HepG2 (cell line): ENCODE results near the gene COX4I1. TPM values are rescaled to one million over a fixed set of nuclear protein-coding genes. Genes with fewer than 3 reads are reported as not detected.

ENCODE experiments used
- ADNP ChIP-seq: sonication (generic); formaldehyde crosslinking; IDR thresholded peaks from 2 replicates; pipeline ENCODE4 v1.4.0; 2020; ENCODE audit warnings: missing genetic modification reagents
- CAMTA2 ChIP-seq: sonication (generic); formaldehyde crosslinking; IDR thresholded peaks from 2 replicates; pipeline ENCODE4 v1.4.0; 2020; ENCODE audit warnings: mild to moderate bottlenecking, missing genetic modification reagents, borderline replicate concordance
- ELF1 ChIP-seq: sonication (generic); formaldehyde crosslinking; IDR thresholded peaks from 2 replicates; pipeline ENCODE4 v1.4.0; 2020; ENCODE audit warnings: missing genetic modification reagents
- ERF ChIP-seq: IDR thresholded peaks from 2 replicates; pipeline ENCODE4 v1.6.1; 2018; ENCODE audit warnings: missing biosample characterization, missing genetic modification reagents
- FOXK2 ChIP-seq: fragments of 450-650 bp; IDR thresholded peaks from 2 replicates; pipeline ENCODE4 v1.6.1; 2016
- GFI1 ChIP-seq: sonication (generic); formaldehyde crosslinking; IDR thresholded peaks from 2 replicates; pipeline ENCODE4 v1.5.0; 2020; ENCODE audit warnings: missing genetic modification reagents, mild to moderate bottlenecking, borderline replicate concordance
- HMG20A ChIP-seq: IDR thresholded peaks from 2 replicates; pipeline ENCODE4 v1.6.1; 2016; ENCODE audit warnings: borderline replicate concordance
- HNF4A ChIP-seq: sonication (generic); formaldehyde crosslinking; IDR thresholded peaks from 2 replicates; pipeline ENCODE4 v1.4.0; 2020; ENCODE audit warnings: missing genetic modification reagents
- KAT2B ChIP-seq: fragments of 150-350 bp; IDR thresholded peaks from 2 replicates; pipeline ENCODE4 v1.6.1; 2014; ENCODE audit warnings: low read depth, low read length, borderline replicate concordance
- MAZ ChIP-seq, 2 experiments: sonication (generic) in 1 of 2; formaldehyde crosslinking in 1 of 2; IDR thresholded peaks; 2 replicates each; pipeline versions ENCODE4 v1.5.0 to v1.6.1; 2012 to 2020; ENCODE audit warnings: low read depth in 2 of 2, mild to moderate bottlenecking in 2 of 2, borderline replicate concordance in 1 of 2, improper control_type of control experiment in 1 of 2, low read length in 1 of 2, missing genetic modification reagents in 1 of 2, moderate library complexity in 1 of 2
- POLR2AphosphoS5 ChIP-seq: IDR thresholded peaks from 2 replicates; pipeline ENCODE4 v1.6.1; 2012; ENCODE audit warnings: low read depth, low read length
- RFXAP ChIP-seq: sonication (generic); formaldehyde crosslinking; IDR thresholded peaks from 2 replicates; pipeline ENCODE4 v1.4.0; 2020; ENCODE audit warnings: missing genetic modification reagents, borderline replicate concordance
- SAFB2 ChIP-seq: sonication (generic); formaldehyde crosslinking; IDR thresholded peaks from 2 replicates; pipeline ENCODE4 v1.5.1; 2020; ENCODE audit warnings: missing genetic modification reagents, low read depth, mild to moderate bottlenecking, borderline replicate concordance
- SOX13 ChIP-seq, 3 experiments: fragments of 450-650 bp in 1 of 3; sonication (generic) in 1 of 3; formaldehyde crosslinking in 1 of 3; IDR thresholded peaks in 2 of 3; conservative IDR thresholded peaks in 1 of 3; 2 replicates each; pipeline versions ENCODE4 v1.5.0 to v1.6.1; 2016 to 2020; ENCODE audit warnings: antibody characterized with exemption in 1 of 3, mild to moderate bottlenecking in 1 of 3, missing compliant biosample characterization in 1 of 3, missing genetic modification reagents in 1 of 3, moderate library complexity in 1 of 3
- TRIM24 ChIP-seq: sonication (generic); formaldehyde crosslinking; IDR thresholded peaks from 2 replicates; pipeline ENCODE4 v1.8.0; 2022; ENCODE audit warnings: mild to moderate bottlenecking, missing genetic modification reagents
- ZBTB21 ChIP-seq: sonication (generic); formaldehyde crosslinking; IDR thresholded peaks from 2 replicates; pipeline ENCODE4 v1.4.0; 2020; ENCODE audit warnings: missing genetic modification reagents
- ZBTB7B ChIP-seq: sonication (generic); formaldehyde crosslinking; IDR thresholded peaks from 2 replicates; pipeline ENCODE4 v1.4.0; 2020; ENCODE audit warnings: missing genetic modification reagents
- ZKSCAN1 ChIP-seq: fragments of 150-350 bp; IDR thresholded peaks from 2 replicates; pipeline ENCODE4 v1.6.1; 2014; ENCODE audit warnings: low read length
- ZNF121 ChIP-seq: sonication (generic); formaldehyde crosslinking; IDR thresholded peaks from 2 replicates; pipeline ENCODE4 v1.5.0; 2020; ENCODE audit warnings: mild to moderate bottlenecking, missing genetic modification reagents
- ZNF20 ChIP-seq: sonication (generic); formaldehyde crosslinking; IDR thresholded peaks from 2 replicates; pipeline ENCODE4 v1.4.0; 2020; ENCODE audit warnings: mild to moderate bottlenecking, moderate library complexity, missing genetic modification reagents
- ZNF263 ChIP-seq: sonication (generic); formaldehyde crosslinking; IDR thresholded peaks from 2 replicates; pipeline ENCODE4 v1.4.0; 2020; ENCODE audit warnings: missing genetic modification reagents
- ZNF546 ChIP-seq: sonication (generic); formaldehyde crosslinking; conservative IDR thresholded peaks from 2 replicates; pipeline ENCODE4 v1.8.1; 2023; ENCODE audit warnings: mild to moderate bottlenecking, missing genetic modification reagents
- ZNF605 ChIP-seq: sonication (generic); formaldehyde crosslinking; IDR thresholded peaks from 2 replicates; pipeline ENCODE4 v1.8.0; 2022; ENCODE audit warnings: mild to moderate bottlenecking, missing genetic modification reagents
- ZNF792 ChIP-seq: IDR thresholded peaks from 2 replicates; pipeline ENCODE4 v1.6.1; 2016
- polyA plus RNA-seq, 8 experiments: library from polyadenylated mRNA; depleted of rRNA in 3 of 8; stranded (reverse) in 7 of 8; unstranded in 1 of 8; fragments of >200 nt; fragmentation: Illumina TruSeq in 4 of 8; extraction: Trizol in 4 of 8; gene quantifications; 2 replicates each; pipeline versions ENCODE4 v1.2.1 to v1.2.3, GENCODE V29; 2011 to 2016; ENCODE audit warnings: low read depth in 4 of 8, missing spikeins in 1 of 8, mixed read lengths in 1 of 8; ENCODE audit not compliant: insufficient read depth in 1 of 8
- total RNA-seq, 5 experiments: library from RNA; depleted of rRNA; stranded (reverse); fragments of >200 nt; fragmentation: Illumina TruSeq; extraction: Trizol; gene quantifications; 2 replicates each; pipeline ENCODE4 v1.2.3, GENCODE V29; 2016; ENCODE audit warnings: low read depth in 1 of 5
- TF ChIP-seq, protein P1 (sequence below): sonication (generic); formaldehyde crosslinking; IDR thresholded peaks from 2 replicates; pipeline ENCODE4 v1.8.1; 2023; ENCODE audit warnings: mild to moderate bottlenecking, moderate library complexity, missing genetic modification reagents
- TF ChIP-seq, protein P2 (sequence below): sonication (generic); formaldehyde crosslinking; IDR thresholded peaks from 2 replicates; pipeline ENCODE4 v1.4.0; 2020; ENCODE audit warnings: mild to moderate bottlenecking, low read depth, missing genetic modification reagents
- TF ChIP-seq, protein P3 (sequence below): sonication (generic); formaldehyde crosslinking; IDR thresholded peaks from 2 replicates; pipeline ENCODE4 v1.4.0; 2020; ENCODE audit warnings: missing genetic modification reagents

The COX4I1 gene
- total and polyA plus RNA-seq, 2 of the 13 experiments (the other 11 are each of a cell fraction or from before 2014, with no cell fraction given): 658 to 902 TPM

DNA sequence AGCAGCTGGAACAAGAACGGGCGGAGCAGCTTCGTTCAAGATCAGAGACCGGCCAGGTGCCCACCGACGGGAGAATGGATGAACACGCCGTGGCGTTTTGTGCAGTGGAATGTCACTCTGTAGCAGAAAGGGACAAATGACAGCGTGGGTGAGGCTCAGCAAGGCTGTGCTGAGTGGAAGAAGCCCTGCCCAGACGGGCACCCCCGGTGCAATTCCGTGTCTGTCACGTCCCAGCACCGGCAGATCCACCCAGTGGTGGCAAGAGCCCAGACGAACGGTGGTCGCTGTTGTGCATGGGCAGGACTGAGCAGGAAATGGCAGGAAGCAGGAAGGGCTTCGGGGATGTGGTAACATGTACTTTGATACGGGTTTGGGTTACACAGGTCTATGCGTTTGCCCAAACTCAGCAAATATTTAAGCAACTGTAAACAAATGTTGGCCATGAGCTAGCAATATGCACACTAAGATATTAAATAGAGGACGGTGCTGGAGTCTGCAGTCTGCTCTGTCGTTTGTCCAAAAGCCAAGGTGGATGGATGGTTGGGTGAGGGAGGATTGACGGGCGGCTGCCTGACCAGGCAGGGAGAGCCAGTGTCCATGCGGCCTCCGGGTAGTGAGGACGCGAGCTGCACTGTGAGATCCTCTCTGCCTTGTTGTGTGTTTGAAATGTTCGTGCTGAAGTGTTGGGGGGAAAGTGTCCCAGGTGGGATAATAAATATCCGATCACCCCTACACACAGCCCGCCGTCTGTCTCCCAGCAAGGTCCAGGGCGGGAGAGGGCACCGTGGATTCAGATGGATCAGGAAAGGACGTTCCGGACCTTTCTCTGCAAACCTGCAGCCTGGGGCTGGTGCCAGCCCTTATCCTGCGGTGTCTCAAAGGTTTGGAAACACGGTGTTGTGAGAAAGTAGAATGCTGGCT lies 48.4 kb downstream of the COX4I1 start (continued):
- TF ChIP-seq SOX13 (IDR thresholded peaks at IDR 0.05): peak; percentile 21; the same call in 1 of the 2 replicates
- peak in 1 of 2 experiments; percentile 74; a peak in 2 of 4 replicates for TF ChIP-seq SOX13 (CRISPR knock-in tag; conservative IDR thresholded peaks at IDR 0.05 in 1 of 2, IDR thresholded peaks at IDR 0.05 in 1 of 2)
- peak; percentile 83 for TF ChIP-seq ZNF605 (CRISPR knock-in tag)
- TF ChIP-seq ZNF20 (CRISPR knock-in tag): no peak
- TF ChIP-seq HMG20A (CRISPR knock-in tag): peak; percentile 85
- TF ChIP-seq TRIM24 (CRISPR knock-in tag): peak; percentile 91; the same call in 1 of the 2 replicates
- TF ChIP-seq ZNF546 (CRISPR knock-in tag): peak; percentile 33; the same call in 1 of the 2 replicates
- no peak for TF ChIP-seq ZKSCAN1
- TF ChIP-seq, protein P1, sequence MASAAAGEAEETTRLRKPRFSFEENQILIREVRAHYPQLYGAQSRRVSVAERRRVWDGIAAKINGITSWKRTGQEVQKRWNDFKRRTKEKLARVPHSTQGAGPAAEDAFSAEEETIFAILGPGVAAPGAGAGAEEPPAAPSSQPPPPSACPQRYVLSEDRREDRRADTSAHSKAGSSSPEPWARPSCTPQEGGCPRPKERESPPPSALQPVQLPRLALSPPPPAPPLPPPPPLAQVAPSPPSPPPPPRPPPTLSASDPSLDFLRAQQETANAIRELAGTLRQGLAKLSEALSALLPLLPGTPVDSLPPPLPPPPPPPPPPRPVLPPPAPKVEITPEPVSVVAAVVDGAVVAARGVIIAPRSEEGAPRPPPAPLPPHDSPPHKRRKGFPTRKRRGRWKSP (CRISPR knock-in tag): peak; percentile 88; the same call in 1 of the 2 replicates
- peak; percentile 100 for TF ChIP-seq ZBTB7B (CRISPR knock-in tag)
- no peak for TF ChIP-seq MAZ (IDR thresholded peaks at IDR 0.05; ENCODE audit: borderline replicate concordance, low read depth, low read length)
- peak; percentile 96 for TF ChIP-seq MAZ (CRISPR knock-in tag; IDR thresholded peaks at IDR 0.05; ENCODE audit: low read depth)
- peak; percentile 93 for TF ChIP-seq ELF1 (CRISPR knock-in tag)
- TF ChIP-seq ERF (CRISPR knock-in tag): peak; percentile 91
- TF ChIP-seq ZNF263 (CRISPR knock-in tag): peak; percentile 62; the same call in 1 of the 2 replicates
- TF ChIP-seq ZNF121 (CRISPR knock-in tag): peak; percentile 65; the same call in 1 of the 2 replicates
- TF ChIP-seq GFI1 (CRISPR knock-in tag): peak; percentile 85
- TF ChIP-seq HNF4A (CRISPR knock-in tag): peak; percentile 99
- TF ChIP-seq ZBTB21 (CRISPR knock-in tag): 0 out of 2 replicates have a peak, but pooled peaks have one; percentile 29
- TF ChIP-seq, protein P2, sequence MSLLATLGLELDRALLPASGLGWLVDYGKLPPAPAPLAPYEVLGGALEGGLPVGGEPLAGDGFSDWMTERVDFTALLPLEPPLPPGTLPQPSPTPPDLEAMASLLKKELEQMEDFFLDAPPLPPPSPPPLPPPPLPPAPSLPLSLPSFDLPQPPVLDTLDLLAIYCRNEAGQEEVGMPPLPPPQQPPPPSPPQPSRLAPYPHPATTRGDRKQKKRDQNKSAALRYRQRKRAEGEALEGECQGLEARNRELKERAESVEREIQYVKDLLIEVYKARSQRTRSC (CRISPR knock-in tag): peak; percentile 94
- TF ChIP-seq KAT2B: no peak
- TF ChIP-seq FOXK2: peak; percentile 67; the same call in 1 of the 2 replicates
- TF ChIP-seq CAMTA2: peak; percentile 49; the same call in 1 of the 2 replicates
- peak; percentile 74; the same call in 1 of the 2 replicates for TF ChIP-seq ADNP (CRISPR knock-in tag)
- peak; percentile 92 for TF ChIP-seq ZNF792 (CRISPR knock-in tag)
- TF ChIP-seq RFXAP: peak; percentile 72
- TF ChIP-seq, protein P3, sequence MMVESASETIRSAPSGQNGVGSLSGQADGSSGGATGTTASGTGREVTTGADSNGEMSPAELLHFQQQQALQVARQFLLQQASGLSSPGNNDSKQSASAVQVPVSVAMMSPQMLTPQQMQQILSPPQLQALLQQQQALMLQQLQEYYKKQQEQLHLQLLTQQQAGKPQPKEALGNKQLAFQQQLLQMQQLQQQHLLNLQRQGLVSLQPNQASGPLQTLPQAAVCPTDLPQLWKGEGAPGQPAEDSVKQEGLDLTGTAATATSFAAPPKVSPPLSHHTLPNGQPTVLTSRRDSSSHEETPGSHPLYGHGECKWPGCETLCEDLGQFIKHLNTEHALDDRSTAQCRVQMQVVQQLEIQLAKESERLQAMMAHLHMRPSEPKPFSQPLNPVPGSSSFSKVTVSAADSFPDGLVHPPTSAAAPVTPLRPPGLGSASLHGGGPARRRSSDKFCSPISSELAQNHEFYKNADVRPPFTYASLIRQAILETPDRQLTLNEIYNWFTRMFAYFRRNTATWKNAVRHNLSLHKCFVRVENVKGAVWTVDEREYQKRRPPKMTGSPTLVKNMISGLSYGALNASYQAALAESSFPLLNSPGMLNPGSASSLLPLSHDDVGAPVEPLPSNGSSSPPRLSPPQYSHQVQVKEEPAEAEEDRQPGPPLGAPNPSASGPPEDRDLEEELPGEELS (CRISPR knock-in tag): peak; percentile 99
- peak; percentile 63; the same call in 1 of the 2 replicates for TF ChIP-seq SAFB2 (CRISPR knock-in tag)
- peak; percentile 84 for TF ChIP-seq POLR2AphosphoS5
